ENCODE data around the gene SETBP1. TPM values are rescaled to one million over a fixed set of nuclear protein-coding genes. Genes with fewer than 3 reads are reported as not detected.
A peak's percentile ranks its signal among the peaks of the same experiment; 100 is the strongest.

SETBP1 gene
- total RNA-seq, 1 donor, result 22.8 TPM

- Histone ChIP-seq H3K36me3 (ENCODE audit: insufficient read depth, low read length) (no peaks in the 10 kb centered on the region), H2AFZ (ENCODE audit: low read length) (no peak overlapping the region), H3K4me2 (ENCODE audit: insufficient read depth, low read length) (no peak overlapping the region), H3K27ac (ENCODE audit: low read depth, low read length) (no peak overlapping the region), H3K4me1 (ENCODE audit: insufficient read depth, low read length) (peaks cover 9% of the 10 kb centered on the region), H3K27me3 (ENCODE audit: insufficient read depth, low read length) (no peaks in the 10 kb centered on the region), H3K4me3 (ENCODE audit: insufficient read depth, low read length) (no peak overlapping the region), H3K9me3 (ENCODE audit: low read depth, low read length) (no peaks in the 10 kb centered on the region), H3K79me2 (ENCODE audit: insufficient read depth, low read length) (no peaks in the 10 kb centered on the region), H4K20me1 (ENCODE audit: insufficient read depth, low read length) (no peaks in the 10 kb centered on the region)
- peak; percentile 81 for DNase-seq (ENCODE audit: insufficient read length, low spot score, missing footprints)
- no peak for TF ChIP-seq CTCF (IDR thresholded peaks at IDR 0.05; ENCODE audit: extremely low read depth, low read depth, low read length)
Measured at GRCh38 chr18:44693030-44693784, 12.5 kb downstream of the SETBP1 start.

GRCh38 chr18:44695503-44695902 is 14.8 kb downstream of the SETBP1 start:
- no peaks in the 10 kb centered on the region for H4K20me1 ChIP-seq (ENCODE audit: insufficient read depth, low read length)
- no peak overlapping the region for H3K4me2 ChIP-seq (ENCODE audit: insufficient read depth, low read length)
- no peak for DNase-seq (ENCODE audit: insufficient read length, low spot score, missing footprints)
- no peak overlapping the region for H2AFZ ChIP-seq (ENCODE audit: low read length)
- no peaks in the 10 kb centered on the region for H3K27me3 ChIP-seq (ENCODE audit: insufficient read depth, low read length)
- no peaks in the 10 kb centered on the region for H3K79me2 ChIP-seq (ENCODE audit: insufficient read depth, low read length)
- no peaks in the 10 kb centered on the region for H3K9me3 ChIP-seq (ENCODE audit: low read depth, low read length)
- H3K4me1 ChIP-seq (ENCODE audit: insufficient read depth, low read length), result peaks cover 9% of the 10 kb centered on the region
- no peak overlapping the region for H3K27ac ChIP-seq (ENCODE audit: low read depth, low read length)
- no peaks in the 10 kb centered on the region for H3K36me3 ChIP-seq (ENCODE audit: insufficient read depth, low read length)
- no peak overlapping the region for H3K4me3 ChIP-seq (ENCODE audit: insufficient read depth, low read length)
- TF ChIP-seq CTCF (IDR thresholded peaks at IDR 0.05; ENCODE audit: extremely low read depth, low read depth, low read length), result no peak

- Histone ChIP-seq H3K4me3 (ENCODE audit: insufficient read depth, low read length) (no peak overlapping the region), H3K27me3 (ENCODE audit: insufficient read depth, low read length) (no peaks in the 10 kb centered on the region), H3K79me2 (ENCODE audit: insufficient read depth, low read length) (no peaks in the 10 kb centered on the region), H3K9me3 (ENCODE audit: low read depth, low read length) (no peaks in the 10 kb centered on the region), H3K36me3 (ENCODE audit: insufficient read depth, low read length) (no peaks in the 10 kb centered on the region), H3K27ac (ENCODE audit: low read depth, low read length) (no peak overlapping the region), H4K20me1 (ENCODE audit: insufficient read depth, low read length) (no peaks in the 10 kb centered on the region), H3K4me2 (ENCODE audit: insufficient read depth, low read length) (no peak overlapping the region), H2AFZ (ENCODE audit: low read length) (no peak overlapping the region), H3K4me1 (ENCODE audit: insufficient read depth, low read length) (peaks cover 9% of the 10 kb centered on the region)
- TF ChIP-seq CTCF (IDR thresholded peaks at IDR 0.05; ENCODE audit: extremely low read depth, low read depth, low read length), result no peak
- DNase-seq (ENCODE audit: insufficient read length, low spot score, missing footprints), result peak; percentile 85
Measured at GRCh38 chr18:44696892-44697291, 16.2 kb downstream of the SETBP1 start.

- DNase-seq (ENCODE audit: insufficient read length, low spot score, missing footprints), result no peak
- Histone ChIP-seq H3K9me3 (ENCODE audit: low read depth, low read length) (no peaks in the 10 kb centered on the region), H2AFZ (ENCODE audit: low read length) (no peak overlapping the region), H3K27me3 (ENCODE audit: insufficient read depth, low read length) (no peaks in the 10 kb centered on the region), H3K27ac (ENCODE audit: low read depth, low read length) (no peak overlapping the region), H3K4me3 (ENCODE audit: insufficient read depth, low read length) (no peak overlapping the region), H4K20me1 (ENCODE audit: insufficient read depth, low read length) (no peaks in the 10 kb centered on the region), H3K79me2 (ENCODE audit: insufficient read depth, low read length) (no peaks in the 10 kb centered on the region), H3K4me2 (ENCODE audit: insufficient read depth, low read length) (no peak overlapping the region), H3K36me3 (ENCODE audit: insufficient read depth, low read length) (no peaks in the 10 kb centered on the region), H3K4me1 (ENCODE audit: insufficient read depth, low read length) (peaks cover 9% of the 10 kb centered on the region)
- TF ChIP-seq CTCF (IDR thresholded peaks at IDR 0.05; ENCODE audit: extremely low read depth, low read depth, low read length), result no peak
Measured at GRCh38 chr18:44697315-44697714, 16.6 kb downstream of the SETBP1 start.

Measured in osteoblast (primary cell).